ENCODE data around the gene AP2A2. TPM values are rescaled to one million over a fixed set of nuclear protein-coding genes. Genes with fewer than 3 reads are reported as not detected.

AP2A2 gene
- 25.1 and 25.3 TPM in 2 replicates for total RNA-seq (2014; rRNA removed; shearing (Covaris generic))

DNA sequence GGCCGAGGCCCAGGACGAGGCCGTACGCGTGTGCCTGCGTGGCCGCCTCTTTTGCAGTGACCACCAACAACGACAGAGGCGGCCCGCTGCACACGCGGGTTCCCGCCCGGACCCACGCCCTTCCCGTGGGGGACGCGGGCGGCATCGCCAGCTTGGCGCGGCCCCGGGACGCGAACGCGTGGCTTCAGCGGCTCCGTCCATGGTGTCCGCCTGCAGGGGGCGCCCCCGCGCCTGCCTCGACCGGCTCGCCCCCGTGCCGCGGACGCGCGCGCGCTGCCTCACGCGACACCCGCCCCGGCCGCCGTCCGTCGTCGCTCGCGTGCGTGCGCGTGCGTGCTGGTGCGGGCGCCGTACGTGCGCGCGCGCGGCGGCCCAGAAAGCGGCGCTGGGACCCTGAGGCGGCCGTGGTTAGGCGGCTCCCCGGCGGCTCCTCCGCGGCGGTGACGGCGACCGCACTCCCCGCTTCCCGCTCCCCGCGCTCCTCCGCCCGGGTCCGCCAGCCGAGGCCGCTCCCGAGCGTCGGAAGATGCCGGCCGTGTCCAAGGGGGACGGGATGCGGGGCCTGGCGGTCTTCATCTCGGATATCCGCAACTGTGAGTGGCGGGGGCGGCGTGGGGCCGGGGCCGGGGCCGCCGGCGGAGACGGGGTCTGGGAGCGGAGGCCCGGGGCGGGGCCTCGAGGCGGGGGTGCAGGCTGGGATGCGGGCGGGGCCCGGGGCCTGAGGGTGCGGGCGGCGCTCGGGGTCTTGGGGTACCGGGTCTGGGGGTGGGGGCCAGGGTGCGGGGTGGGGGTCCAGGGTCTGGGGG is at the start of gene AP2A2:
Gene AP2A2 (plus strand): TSS at position 375 of the 806 bp plus-strand sequence. CDS start 152 bp downstream, at position 527.
- peak; percentile 82 for DNase-seq (ENCODE audit: low spot score)

DNA sequence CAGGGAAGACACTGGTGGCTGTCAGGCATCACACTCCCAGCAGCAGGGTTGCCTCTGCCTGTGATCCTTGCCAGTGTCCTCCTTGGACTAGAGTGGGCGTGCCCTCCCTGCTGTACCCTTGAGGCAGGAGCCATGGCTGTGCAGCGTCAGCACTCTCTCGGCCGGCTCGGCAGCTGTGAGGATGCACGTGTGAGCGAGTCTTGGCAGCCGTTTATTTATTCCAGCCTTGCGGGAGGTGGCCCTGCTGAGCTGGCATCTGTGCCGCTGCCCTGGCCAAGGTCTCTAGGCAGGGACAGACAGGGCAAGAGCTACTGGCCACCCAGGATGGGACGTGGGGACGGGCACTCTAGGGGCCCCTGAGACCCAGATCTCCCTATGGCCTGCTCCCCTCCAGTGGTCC is 49.1 kb upstream of the AP2A2 start:
- no peak for DNase-seq (ENCODE audit: low spot score)

DNA sequence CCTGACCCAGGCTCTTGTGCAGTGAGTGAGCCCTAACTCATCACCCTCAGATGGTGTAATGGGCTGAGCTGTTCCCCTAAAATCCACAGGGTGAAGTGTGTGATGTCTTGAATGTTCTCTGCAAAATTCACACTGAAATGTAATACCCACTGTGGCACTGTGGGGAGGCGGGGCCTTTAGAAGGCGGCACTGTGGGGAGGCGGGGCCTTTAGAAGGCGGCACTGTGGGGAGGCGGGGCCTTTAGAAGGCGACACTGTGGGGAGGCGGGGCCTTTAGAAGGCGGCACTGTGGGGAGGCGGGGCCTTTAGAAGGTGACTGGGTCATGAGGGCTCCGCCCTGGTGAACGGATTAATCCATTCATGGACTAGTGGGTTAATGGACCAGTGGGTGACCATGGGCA is 48.1 kb upstream of the AP2A2 start:
- no peak for DNase-seq (ENCODE audit: low spot score)

DNA sequence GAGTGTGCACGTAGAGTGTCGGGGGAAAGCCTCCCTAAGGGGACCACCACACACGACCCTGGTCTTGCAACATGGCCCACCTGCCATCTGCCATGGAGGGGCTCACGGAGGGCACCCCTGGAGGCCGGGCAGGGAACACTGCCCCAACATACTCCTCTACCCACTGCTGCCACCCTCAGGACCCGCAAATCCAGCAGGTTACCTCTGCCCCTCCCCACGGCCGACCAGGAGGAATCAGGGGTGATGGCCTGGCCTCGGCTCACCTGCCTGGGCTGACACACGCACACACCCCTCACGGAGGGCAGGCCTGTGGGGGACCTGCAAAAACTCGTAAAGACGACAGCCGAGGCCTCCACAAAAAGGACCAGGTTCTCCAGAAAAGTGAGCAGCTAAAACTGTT is 45.2 kb upstream of the AP2A2 start:
- DNase-seq (ENCODE audit: low spot score), result no peak

DNA sequence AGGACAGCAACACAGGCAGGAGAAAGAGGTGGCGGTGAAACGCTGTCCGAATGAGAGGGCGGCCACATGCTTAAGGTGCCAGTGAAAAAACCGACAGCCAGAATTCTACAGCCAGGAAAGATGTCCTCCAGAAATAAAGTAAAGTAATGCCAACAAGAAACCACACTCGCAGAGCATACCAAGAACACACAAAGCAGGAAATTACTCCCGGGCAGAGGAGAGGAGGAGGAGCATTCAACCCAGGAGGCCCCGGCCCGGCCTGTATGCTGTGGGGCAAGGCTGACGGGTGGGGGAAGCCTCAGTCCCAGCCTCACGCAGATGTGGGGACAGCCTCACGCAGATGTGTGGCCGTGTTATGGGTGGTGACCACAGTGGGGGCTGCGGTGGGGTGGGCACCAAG is 43.1 kb upstream of the AP2A2 start:
- DNase-seq (ENCODE audit: low spot score), result no peak

DNA sequence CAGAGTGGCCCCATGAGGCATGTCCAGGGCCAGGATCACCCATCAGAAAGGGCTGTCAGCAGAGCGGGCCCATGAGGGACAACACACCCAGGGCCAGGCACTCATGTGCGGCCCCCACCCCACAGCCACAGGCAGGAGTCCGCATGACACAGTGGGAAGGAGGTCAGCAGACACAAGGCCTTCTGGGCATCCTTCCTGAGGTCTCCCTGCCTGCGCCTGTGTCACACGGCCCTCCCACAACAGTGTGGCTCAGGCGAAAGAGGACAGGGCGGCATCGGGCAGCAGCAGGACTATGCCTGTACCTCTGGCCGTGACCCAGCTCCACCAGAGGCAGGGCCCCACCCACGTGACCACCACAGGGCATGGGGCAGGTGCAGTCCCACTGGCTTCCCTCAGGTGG is 42.1 kb upstream of the AP2A2 start:
- no peak for DNase-seq (ENCODE audit: low spot score)

DNA sequence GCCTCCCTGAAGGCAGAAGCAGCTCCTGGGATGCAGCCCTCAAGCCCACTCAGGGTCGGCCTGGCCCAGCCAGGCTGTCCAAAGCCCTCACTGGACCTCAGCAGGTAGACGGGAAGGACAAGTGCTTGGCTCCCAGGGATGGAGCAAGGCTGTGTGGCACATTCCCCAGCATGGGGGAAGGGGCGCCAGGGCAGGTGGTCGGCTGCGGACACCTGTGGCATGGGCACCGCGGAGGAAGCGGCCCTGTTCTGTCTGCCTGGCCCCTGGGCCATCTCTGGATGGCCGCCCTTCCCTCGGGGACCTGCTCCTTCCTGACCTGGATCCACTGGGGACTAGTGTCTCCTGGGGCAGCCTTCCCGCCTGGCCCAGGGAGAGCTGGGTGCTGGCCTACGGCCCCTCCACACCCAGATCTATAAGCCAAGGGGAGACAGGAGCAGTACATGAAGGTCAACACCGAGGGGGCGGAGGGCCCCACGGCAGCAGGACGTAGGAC is 41.0 kb upstream of the AP2A2 start:
- no peak for DNase-seq (ENCODE audit: low spot score)

DNA sequence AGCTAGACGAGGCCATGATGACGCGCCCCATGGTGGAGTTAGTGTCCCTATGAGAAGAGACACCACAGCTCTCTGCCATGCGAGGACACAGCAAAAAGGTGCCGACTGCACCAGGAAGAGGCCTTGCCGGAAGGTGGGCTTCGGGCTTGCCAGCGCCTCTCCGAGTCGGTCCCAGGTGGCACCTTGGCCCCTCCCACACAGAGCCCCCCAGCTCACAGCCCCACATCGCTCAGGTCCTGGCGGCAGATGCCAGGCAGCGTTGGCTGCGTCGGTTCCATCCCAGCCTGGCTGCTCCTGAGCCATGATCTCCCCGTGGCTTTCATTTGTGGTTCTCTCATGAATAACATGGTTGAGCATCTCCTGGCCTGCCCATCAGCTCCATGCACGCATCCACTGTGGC is 39.1 kb upstream of the AP2A2 start:
- no peak for DNase-seq (ENCODE audit: low spot score)

DNA sequence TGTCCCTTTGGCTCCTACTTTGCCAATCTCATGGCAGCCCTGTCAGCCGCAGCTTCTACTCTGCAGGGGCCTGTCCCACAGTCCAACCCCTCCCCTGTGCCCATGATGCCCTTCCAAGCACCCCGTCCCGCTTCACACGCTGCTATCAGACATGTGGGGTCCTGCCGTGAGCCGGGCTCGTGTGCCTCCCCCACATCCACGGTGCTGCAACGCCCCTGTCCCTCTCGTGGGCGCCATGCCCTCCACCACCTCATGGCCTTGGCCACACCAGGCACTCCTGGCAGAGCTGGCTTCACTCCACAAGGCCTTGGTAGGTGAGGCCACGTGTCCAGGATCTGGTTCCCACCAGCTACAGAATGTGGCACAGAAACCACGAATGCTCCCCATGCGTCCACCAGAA is 38.1 kb upstream of the AP2A2 start:
- no peak for DNase-seq (ENCODE audit: low spot score)

DNA sequence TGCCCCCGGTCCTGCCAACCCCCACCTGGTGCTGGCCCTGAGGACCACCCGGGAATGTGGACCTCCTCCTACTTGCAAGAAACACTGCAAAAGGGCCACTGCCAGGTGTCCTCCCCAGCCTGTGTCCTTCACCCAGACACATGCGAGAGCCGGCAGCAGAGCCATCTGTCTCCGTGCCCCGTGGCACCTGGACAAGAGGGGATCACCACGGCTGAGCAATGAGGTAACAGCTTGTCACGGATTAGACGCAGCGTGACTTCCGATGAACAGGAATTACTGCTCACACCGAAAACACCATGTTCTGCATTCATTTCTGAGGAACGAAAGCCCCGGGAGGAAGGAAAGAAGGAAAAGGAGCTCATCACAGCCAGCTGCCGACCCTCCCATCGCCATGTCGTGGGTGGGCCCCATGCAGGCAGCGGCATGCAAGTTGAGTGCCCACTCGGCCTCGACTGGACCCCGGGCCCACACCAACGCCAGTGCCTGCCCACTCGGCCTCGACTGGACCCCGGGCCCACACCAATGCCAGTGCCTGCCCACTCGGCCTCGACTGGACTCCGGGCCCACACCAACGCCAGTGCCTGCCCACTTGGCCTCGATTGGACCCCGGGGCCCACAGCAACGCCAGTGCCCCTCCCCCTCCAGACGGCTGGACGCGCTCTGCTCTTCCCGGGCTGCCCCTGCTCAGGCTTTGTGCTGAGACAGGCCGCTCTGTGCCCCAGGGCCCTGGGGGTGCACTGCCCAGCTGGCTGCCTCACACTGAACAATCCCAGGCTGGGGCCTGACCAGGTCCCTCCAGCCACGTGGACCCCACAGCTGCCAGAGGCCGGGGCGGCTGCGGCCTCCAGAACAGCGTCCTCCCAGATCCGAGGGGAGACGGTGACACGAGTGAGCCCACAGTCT is 37.1 kb upstream of the AP2A2 start:
- no peak for DNase-seq (ENCODE audit: low spot score)

DNA sequence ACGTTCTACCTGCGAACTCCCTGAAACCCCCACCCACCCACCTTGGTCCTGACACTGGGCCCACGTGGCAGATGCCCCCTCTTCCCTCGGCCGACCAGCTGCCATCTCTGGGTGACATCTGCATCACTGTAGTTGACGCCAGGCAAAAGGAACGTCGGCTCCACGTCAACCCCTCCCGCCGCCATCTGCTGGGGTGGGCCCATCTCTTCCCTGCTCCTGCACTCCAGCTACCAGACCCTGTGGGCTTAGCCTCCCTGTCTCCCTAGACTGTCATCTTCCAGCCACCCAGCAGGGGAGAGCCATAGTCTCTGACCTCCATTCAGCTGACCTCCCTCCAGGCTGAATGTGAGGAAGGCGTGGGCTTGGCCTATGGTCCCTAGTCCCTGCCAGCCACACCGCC is 36.4 kb upstream of the AP2A2 start:
- DNase-seq (ENCODE audit: low spot score), result no peak

DNA sequence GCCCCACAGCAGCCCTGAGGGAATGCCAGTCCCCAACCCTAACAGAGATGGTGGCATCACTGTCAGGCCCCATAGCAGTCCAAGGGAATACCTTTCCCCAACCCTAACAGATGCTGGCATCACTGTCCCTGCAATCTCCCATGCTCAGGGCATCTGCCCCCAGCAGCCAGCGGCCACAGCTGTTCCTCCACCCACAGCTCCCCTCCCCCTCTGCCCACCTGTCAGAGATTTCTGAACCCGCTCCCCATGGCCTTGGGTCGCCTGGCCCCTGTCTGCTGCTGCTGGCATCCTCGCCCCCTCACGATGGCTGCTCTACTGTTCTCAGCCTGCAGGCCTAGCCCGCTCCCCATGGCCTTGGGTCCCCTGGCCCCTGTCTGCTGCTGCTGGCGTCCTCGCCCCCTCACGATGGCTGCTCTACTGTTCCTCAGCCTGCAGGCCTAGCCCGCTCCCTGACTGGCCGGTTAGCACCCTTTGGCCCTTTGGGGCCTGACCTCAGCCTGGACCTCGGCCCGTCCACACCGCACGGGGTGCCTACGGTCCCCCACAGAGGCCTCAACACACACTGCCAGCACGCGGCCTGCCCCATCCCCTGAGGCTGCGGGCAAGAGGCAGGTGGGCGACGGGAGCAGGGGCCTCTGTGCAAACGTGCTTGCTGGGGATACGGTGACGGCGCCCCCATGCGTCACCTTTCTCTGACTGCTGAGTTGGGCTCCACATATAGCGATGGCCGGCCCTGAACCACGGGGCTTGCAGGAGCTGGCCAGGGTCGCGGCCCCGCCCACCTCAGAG is 35.8 kb upstream of the AP2A2 start:
- no peak for DNase-seq (ENCODE audit: low spot score)

DNA sequence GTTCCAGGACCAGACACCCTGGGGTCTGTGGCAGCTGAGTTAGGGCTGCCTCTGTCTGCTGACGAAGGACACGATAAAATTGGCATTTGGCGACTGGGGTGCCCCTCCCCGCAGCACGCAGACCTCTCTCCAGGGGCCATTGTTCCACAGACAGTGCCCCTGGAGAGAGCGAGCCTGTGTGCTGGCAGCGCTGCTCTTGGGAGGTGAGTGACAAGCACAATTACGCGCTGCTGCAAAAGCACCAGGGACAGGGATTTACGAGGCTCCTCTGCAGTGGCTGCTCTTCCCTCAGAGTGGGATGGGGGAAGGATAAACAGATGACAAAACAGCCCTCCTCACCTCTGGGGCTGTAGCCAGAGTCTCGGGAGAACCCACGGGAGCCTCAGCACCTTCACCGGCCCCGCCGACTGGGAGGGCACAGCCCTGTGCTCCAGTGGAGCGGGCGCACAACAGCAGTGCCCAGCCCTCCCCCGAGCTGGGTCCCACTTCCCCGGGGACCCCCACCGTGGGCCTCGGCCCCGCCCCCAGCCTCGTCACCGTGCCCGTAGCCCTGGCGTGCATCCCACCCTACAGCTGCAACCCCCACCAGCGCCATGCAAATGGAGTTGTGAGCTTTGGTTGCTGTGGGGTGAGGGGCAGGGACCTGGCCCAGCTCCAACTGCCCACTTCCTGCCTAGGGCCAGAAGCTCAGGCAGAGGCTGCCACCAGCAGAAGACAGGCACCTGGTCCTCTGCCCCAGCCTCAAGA is 34.7 kb upstream of the AP2A2 start:
- no peak for DNase-seq (ENCODE audit: low spot score)

DNA sequence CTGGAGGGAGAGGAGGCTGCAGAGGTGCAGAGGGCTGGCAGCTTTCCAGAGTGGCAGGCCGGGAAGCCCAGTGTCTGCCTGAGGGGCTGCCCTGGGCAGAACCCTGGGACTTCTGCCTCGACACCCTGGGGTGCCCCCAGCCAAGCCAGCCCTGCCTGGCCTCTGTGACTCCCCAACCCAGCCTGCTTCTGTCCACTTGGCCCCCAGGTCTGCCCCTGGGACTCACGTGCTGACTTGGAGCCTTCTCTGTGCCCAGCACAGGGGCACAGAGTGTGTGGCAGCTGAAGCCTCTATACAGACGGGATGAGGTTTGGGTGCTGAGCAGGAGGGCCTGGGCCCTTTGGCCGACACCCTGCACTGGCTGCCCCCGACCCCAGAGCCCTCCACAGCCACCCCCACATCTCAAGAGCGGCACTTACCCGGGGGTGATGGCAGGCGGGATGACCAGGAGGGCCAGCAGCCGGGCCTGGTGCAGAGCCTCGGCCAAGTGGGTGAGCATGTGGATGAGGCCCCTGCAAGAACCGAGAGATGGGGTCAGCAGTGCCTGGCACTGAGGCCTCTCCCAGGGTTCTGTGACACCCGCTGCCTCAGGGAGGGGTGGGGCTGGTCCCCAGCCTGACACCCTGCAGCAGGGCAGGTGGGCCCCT is 32.5 kb upstream of the AP2A2 start:
- no peak for DNase-seq (ENCODE audit: low spot score)

DNA sequence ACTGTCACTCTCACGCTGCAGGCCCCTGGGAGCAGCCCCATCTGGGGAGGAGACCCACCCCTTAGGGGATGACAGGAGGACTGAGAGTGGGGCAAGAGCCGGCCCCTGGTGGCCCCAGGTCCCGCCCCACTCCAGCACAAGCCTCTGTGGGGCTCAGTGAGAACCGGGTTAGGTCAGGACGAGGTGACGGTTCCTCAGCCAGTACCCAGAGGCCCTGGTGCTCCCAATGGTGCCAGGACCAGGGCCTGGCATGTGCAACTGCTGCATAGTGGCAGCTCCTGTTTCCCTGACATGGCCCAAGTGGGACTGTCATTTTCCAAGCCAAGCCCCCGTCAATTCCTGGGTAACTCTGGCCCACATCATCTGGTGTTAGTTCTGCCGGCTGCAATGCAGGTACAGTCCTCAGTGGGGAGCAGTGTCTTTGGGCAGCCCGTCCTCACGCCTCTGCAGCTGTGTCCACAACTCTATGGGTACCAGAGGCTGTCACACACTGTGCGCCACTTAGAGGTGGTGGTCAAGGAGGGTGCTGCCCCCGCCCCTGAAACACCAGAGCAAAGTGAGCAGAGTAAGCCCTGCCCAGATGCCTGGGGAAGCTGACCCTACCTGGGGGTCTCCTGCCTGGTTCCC is 31.0 kb upstream of the AP2A2 start:
- no peak for DNase-seq (ENCODE audit: low spot score)

DNA sequence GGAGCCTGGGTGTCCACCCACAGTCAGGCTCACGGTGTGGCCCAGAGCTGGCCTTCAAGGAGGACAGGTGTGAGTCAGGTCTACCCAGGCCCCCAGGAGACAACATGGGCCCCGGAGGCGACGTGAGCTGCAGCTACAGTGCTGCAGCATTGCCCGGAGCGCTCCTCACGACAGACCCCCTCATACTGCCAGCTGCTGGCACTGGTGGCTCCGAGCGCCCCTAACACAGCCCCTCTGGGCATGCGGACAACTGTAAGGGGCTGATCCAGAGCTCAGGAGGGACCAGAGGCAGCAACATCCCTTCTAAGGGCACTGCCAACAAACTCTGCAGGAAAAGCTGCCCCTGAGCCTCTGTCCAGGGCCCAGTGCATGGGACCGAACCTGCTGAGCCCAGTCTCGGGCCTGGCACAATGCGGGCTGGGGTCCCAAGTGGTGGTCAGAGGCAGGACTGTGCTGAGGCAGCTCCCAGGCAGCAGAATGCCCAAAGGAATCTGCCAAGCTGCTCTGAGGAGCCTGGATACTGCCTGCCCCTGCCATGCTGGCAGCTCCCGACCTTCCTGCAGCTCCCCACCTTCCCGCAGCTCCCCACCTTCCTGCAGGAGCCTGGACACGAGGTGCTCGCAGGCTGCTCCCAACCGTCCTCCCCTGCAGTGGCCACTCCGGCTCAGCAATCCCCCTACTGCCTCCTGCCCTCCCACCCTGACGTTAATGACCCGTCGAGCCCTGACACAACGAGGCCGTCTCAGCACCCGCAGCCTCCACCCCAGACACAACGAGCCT is 30.1 kb upstream of the AP2A2 start:
- no peak for DNase-seq (ENCODE audit: low spot score)

DNA sequence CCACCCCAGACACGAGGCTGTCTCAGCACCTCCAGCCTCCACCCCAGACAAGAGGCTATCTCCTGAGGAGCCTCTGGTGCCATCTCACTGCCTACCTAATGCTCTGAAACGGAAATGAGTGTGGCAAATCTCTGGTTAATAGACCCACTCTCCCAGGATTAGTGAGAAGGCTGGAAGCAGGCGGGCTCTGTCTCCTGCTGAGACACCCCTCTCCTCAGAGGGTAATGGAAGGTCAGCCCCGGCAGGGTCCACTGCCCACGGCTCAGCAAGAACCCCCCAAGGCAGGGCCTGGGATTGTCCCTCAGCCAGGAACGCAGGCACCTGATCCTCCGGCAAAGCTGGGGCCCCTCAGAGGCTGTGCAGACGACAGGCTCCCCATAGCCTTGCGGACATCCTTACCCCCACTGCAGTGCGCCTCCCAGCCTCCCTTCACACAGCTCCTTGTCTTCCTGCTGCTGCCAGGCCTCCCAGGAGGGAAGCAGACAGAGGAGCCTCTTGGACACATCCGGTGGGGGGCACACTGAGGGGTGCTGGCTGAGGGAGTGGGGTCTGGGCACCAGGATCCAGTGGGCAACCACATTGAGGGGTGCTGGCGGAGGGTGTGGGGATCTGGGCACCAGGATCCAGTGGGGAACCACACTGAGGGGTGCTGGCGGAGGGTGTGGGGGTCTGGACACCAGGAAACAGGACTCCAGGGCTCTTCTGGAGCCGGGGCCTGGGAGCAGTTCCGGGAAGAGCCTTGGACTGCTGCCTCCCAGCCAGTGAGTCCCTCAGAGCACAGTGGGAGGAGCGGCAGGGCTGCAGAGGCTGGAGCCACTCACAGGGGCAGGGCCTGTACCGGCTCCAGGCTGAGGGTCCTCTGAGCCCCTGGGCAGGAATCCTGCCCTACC is 28.2 kb upstream of the AP2A2 start:
- no peak for DNase-seq (ENCODE audit: low spot score)

DNA sequence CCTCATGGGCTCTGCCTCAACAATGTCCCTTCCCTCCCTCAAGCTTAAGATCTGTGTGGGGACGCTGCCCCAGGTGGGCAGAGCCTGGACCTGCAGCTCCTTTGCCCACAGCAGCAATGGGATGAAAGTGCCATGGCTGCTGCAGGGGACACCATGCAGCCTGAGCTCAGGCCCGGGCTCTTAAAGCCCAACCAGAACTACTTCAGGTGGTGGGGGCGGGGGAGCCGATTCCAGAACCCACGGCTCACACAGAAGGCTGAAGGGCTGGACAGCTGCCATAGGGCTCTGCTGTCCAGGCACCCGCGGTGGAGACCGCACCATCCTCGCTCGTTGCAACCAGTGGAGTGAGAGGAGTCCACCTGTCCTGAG is 27.5 kb upstream of the AP2A2 start:
- DNase-seq (ENCODE audit: low spot score), result no peak
